SHP77 treated with DMSO at 0.1 percent for 48 hours (cell line): ENCODE data around the gene OR2T11.
"Not testable (repeated sequence)": the region's sequence is repeated elsewhere in the genome, so short reads cannot be mapped to it uniquely, and the experiment has no call there.

ENCODE experiments used
- DNase-seq: peaks from one replicate; lab custom pipeline; 2025; lab: John Stamatoyannopoulos, UW

Gene OR2T11, protein sequence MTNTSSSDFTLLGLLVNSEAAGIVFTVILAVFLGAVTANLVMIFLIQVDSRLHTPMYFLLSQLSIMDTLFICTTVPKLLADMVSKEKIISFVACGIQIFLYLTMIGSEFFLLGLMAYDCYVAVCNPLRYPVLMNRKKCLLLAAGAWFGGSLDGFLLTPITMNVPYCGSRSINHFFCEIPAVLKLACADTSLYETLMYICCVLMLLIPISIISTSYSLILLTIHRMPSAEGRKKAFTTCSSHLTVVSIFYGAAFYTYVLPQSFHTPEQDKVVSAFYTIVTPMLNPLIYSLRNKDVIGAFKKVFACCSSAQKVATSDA

DNA sequence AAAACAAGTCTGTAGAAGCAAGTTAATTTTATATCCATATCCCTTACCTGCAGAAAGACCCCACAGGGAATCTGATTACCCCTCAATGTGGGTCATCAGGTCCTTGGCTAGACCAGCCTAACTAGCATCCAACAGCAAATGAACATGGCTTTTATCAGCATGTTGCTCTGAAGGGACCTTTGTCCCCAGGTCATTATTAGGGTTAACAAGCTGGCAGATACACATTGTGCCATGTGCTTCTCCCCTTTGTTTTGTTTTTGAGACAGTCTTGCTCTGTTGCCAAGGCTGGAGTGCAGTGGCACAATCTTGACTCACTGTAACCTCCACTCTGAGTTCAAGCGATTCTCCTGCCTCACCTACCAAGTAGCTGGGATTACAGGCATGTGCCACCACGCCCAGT is at the start of gene OR2T11:
OR2T11 (minus strand) TSS at position 101 of the 400 bp plus-strand sequence. CDS start 7,963 bp downstream, outside the sequence.
- DNase-seq, result not testable (repeated sequence)

DNA sequence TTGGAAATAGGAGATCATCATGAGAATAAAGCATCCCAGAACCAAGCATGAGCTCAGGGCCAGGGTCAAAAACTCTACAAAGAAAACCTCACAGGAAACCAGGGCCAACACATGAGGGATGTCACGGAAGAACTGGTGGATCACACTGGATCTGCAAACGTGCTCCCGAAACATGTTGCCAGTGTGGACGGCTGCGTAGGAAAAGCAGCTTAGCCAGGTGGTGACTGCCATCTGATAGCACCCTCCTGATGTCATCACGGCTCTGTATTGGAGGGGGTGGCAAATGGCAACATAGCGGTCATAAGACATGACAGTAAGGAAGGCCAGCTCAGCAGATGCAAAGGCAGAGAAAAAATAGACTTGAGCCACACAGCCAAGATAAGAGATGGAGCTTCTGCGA is 46.8 kb upstream of the OR2T11 start:
- no peak for DNase-seq

DNA sequence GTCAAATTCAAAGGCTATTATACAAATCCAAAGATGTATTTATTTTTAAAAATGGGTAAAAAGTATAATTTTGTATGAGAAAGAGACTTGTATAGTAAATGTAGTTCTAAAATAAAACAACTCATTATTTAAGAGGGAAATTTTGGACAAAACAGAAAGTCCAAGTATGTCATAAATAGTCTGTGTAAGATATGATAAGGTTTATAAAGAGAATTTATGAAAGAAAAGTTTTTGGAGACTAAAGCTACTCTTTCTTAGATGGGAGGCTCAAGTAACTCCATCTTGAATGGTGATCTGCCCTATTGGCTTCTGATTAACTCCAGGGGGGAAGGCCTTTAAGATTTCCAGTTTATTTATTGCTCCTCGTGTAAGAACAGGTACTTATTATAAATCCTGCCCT is 35.1 kb upstream of the OR2T11 start:
- no peak for DNase-seq

DNA sequence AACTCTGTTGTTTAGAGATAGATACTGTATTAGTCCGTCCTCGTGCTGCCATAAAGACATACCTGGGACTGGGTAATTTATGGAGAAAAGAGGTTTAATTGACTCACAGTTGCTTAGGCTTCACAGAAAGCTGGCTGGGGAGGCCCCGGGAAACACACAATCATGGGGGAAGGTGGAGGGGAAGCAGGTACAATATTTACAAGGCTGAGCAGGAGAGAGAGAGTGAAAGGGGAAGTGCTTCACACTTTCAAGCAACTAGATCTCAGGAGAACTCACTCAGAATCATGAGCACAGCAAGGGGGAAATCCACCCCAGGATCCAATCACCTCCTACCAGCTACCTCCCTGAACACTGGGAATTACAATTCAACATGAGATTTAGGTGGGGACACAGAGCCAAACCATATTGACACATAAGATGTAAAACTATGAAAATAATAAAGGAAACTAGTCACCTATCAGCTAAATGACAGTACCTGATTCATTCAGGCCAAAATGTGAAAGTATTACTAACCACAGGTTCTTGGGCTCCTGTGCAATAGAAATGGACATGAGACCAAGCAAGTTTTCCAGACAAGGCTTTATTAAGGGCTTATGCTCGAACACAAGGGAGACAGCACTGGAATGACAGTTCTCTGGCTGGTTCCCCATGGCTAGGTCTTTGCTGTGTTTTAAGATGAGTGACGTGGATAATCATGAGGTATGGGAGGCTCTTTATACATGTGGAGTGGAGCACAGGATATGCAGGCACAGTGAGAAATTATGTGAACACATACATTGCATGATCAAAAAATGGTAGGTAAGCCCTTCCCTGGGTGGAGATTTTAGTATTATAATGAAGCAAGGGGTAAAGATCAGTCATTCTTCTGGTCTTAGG is 28.8 kb upstream of the OR2T11 start:
- DNase-seq, result not testable (repeated sequence)

DNA sequence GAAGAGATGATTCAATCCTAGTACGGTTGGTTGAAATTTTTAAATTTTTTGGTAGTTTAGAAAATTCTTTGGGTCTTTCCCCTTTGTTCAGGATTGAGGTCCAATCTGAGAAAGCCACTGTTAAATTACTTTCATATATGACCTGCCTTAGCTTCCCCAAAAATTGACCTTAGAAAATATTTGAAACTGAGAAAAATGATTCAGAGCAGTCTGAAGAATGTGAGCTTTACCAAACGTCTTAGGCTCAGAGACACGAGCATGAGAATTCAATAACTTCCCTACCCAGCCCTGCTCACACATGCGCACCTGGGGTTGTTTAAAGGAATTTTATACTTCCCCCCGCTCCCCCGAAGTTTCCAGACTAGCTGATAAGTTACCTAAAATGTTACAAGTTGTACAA is 21.9 kb upstream of the OR2T11 start:
- DNase-seq, result not testable (repeated sequence)

DNA sequence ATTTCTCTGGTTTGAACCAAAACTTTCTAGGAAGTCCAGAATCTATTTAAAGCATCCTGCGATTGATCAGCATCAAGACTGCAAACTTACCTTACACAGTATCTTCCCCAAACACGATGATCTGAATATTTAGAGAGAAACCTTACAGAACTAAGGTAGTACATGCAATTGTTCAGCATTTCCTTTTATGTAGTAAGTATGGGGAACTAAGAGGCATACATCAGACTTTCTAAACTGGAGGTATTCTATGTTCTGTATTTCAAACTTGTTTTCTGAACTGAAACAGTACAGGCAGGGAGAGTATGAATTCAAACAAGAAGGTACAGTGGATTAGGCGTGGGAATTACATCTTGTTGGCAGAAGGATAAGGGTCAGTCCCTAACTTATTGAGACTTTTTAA is 20.5 kb upstream of the OR2T11 start, which contains the start of gene OR2T27:
OR2T27 (minus strand) TSS at position 175 of the 400 bp plus-strand sequence. CDS start 4,644 bp downstream, outside the sequence.
- not testable (repeated sequence) for DNase-seq

DNA sequence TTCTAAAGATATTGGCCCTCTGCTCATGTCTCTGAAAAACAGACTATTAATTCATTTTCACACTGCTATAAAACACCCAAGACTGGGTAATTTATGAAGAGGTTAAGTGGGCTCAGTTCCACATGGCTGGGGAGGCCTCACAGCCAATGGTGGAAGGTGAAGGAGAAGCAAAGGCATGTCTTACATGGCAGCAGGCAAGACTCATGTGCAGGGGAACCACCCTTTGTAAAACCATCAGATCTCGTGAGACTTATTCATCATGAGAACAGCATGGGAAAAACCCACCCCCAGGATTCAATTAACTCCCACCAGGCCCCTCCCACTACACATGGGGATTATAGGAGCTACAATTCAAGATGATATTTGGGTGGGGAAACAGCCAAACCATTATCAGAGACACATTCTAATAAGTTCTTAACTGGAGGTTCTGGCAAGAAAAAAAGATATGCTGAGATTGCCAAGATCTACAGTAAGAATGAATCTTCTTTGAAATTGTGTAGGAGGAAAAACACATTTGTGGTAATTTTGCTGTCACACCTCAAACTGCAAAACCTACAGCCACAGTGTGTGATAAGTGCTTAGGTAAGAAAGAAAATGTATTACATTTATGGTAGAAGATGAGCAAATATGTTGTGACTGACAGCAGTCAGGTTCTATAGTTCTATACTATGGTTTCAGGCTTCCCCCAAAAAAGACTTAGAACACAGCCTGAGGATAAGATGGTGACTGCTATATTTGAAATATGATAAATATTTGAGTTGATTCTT is 14.1 kb upstream of the OR2T11 start:
- DNase-seq, result not testable (repeated sequence)

DNA sequence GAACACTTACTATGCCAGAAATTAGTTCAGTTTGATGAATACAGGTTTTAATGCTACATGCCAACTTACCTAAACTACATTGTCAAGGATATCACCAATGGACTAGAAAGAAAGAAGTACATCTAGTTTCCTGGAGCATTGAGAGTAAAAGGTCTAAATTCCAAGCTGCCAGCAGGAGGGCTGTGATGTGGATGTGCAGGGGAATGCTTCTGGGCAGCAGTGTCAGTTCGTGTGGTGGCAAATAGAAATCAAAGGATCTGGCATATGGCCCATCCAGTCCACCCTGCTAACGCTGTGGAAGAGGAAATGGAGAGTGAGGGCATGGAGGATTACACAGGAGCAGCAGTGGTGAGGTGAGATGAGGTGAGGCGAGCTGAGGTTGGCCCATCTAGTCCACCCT is 10.3 kb upstream of the OR2T11 start, which contains the start of gene OR2T35:
OR2T35 (minus strand) TSS at position 101 of the 400 bp plus-strand sequence. CDS start 6,020 bp downstream, outside the sequence.
- not testable (repeated sequence) for DNase-seq

DNA sequence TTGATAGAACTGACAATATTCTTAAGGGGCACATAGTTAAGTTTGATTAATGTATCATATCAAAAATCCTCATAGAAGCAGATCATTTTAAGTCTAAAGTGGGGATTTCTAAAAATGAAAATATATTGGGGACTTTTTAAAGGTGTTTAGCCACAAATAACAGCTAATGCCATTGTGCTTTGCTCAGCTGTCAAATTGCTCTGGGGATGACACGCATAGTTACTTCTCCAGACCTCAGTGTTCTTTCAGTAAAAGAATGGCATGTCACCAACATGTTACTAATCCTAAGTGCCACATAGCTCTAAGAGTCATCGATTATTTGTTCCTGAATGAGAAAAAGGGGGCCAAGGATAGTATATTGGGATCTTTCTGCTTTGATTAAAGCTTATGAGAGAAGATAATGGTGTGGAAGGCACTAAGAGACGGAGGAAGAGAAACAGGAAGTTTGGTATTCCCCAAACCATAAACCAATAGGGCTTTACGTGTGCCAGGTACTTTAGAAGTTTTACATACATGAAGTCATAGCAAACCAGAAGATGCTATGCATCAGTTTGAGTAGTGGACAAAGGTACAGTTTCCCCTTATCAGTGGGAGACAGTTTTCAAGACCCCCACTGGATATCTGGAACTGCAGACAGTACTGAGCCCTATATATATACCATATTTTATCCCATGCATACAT is 8.2 kb upstream of the OR2T11 start:
- DNase-seq, result not testable (repeated sequence)

DNA sequence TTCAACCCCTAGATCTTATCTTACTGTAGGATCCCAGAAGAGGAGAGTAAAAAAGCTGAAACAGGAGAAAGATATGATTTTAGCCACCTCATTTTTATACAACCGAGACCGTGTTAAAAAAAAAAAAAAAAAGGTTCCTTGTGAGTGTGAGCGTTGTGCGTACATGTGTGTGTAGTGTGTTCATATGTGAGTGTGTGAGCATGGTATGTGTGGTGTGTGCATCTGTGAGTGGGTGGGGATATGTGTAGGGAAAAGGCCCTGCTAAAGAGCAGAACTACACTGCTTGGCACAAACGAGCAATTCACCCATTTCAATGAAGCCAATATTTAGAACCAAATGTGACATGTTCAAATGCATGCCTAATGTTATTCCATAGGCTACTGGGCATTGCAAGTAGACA is 6.7 kb upstream of the OR2T11 start:
- not testable (repeated sequence) for DNase-seq

DNA sequence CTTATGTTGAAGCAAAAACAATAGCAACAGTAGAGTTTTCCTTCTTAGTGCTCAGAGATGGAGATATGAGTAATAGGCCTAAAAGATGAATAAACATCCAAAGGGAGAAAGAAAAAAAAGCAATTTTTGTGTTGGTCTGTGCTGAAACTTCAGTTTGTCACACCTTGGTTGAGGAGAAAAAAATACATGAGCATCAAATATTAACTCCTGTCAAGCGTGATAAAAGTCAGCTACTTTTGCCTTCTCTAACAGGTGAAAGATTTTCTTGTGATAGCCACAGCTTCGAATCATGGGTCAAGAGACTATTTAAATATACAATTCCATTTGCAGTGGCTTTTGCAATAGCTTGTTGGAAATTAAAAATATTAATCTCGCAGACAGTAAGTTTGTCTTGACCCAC is 6.0 kb upstream of the OR2T11 start:
- not testable (repeated sequence) for DNase-seq

DNA sequence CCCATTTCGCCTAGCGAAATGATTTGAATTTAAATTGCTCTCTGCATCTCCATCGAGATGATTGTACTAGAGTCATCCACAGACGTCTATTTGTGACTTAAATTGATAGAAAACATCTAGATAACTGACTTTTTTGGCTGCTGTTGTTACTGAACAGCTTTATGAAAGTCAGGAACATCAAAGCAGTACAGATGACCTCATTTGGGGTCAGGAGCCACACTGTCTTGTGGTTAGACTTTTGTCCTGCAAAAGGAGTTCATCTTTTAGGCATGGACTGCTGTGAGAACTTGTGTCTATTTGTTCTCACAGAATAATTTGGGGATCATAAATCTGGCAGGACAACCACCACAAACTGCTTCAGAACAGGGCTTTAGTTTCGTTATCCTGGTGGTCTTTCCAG is 4.8 kb upstream of the OR2T11 start:
- not testable (repeated sequence) for DNase-seq

DNA sequence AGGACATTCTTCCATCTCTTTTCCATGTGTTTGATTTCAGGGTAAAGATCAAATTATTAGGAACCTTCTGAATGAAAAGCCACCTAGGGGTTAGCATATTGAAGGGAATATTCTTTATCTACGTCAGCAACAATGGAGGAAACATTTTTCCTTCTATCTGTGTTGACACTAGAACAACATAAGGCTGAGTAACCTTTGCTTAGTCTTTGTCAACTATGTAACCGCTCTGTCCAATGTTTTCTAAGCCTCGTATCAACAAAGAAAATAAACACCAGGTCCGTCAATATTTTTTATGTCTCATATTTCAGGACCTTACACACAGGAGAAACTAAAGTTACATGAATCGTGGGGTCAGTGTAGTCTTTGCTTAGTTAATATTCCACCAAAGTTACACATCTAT is 1.7 kb upstream of the OR2T11 start:
- DNase-seq, result not testable (repeated sequence)

DNA sequence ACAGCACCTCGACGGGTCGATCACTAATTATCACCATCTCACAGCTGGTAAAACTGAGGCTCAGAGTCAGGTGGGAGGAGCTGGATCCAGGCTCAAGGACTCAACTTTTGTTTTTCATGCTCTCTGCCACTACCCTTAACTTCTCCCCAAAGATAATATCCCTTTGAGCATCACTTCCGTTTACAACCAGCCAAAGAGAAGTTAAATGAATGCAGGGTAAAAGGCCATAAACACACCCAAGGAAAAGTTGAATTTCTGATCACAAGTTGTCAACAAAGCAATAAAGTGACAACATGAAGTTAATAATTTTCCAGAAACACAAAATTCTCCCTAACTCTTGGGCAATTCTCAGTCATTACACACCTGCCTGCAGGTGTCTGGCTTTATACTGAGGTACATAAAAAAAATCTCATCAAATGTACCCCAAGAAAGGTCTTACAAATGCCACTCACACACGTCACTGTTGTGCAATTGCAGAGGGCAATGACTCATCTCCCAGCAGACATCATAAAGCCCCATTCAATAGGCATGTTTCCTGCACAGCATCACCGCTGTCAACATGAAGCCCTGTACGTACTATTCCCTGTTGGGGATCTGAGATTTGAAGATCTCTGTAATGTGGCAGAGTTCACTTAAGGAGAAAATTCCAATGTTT is 3.4 kb downstream of the OR2T11 start:
- DNase-seq, result no peak

DNA sequence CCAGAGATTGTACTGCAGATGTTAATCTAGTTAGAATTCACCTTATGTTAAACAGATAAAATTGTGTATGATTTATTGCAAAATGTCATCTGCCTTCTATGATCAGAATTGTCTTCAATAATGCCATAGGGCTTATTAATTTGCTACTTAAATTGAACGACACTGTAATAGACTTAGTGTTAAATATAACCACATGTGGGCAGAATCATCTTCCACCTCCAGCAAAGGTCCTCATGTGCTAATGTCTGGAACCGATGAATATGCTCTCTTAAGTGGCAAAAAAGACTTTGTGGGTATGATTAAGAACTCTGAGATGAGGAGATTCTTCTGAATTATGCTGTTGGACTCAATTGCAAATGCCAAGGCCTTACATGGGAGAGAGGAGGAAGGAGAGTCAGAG is 4.3 kb downstream of the OR2T11 start:
- no peak for DNase-seq

DNA sequence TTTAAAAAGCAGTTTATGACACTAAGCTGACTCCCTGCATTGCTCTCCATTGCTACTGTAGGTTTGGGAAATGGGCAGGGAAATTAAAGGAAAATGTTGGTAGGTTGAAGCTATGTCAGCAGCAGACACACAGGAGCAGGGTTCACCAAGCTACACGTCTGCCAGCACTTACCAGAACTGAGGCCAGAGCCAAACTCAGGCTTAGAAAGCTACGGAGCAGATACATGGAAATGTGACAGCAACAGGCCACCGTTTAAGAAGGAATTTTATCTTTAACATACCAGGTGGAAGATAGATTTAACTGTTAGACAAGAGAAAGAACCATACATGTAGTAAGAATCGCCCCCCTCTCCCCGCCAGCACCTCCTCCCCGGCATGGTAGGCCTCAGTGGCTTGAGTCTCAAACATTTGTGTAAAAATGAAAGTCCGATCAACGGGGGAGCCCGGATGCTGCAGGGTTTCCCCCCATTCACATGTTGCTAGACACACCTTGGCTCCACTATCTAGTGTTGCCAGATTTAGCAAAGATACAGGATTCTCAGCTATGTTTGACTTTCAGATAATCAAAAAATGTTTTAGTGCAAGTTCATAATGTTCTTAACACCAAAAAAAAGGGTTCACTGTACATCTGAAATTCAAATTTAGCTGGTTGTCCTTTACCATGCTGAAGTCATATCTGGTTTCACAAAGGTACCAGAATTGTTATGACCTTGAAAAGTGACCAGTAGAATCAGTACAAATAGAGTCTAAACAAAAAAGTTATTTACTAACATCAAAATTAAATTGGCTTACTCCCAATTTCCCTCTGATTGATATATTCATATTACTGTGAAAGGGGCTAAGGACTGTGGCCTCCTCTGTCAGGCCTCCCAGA is 6.7 kb downstream of the OR2T11 start:
- no peak for DNase-seq

DNA sequence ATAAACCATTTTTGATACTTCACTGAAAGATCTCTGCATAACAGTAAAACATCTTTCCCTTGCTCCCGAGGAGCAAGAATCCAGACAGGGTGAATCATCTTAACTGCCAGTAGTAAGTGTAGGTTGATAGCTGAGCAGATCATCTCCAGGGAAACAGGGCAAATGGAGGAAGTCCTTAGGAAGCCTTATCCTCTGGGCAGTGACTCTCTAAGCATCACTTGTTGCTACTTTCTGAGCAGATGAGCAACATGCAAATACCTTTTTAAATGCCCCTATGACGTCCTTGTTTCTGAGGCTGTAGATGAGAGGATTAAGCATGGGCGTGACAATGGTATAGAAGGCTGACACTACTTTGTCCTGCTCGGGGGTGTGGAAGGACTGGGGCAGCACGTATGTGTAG is 8.9 kb downstream of the OR2T11 start:
- DNase-seq, result no peak

DNA sequence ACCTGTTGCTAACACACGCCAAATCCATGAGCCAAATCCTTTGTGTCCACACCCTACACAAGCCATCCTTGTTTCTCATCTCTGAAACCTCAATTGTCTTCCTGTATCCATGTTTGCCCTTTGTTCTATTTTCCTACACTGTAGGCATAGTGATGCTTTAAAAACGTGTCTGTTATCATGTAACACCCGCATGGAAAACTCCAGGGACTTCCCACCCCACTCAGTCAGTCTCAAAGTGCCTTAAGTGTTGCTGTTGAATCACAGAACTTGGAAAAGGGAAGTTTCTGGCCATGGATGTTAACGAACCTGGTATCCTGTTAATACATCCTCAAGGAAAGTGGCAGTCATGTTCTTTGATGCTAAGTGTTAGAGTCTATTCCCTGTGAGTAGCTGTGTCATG is 9.7 kb downstream of the OR2T11 start:
- no peak for DNase-seq

DNA sequence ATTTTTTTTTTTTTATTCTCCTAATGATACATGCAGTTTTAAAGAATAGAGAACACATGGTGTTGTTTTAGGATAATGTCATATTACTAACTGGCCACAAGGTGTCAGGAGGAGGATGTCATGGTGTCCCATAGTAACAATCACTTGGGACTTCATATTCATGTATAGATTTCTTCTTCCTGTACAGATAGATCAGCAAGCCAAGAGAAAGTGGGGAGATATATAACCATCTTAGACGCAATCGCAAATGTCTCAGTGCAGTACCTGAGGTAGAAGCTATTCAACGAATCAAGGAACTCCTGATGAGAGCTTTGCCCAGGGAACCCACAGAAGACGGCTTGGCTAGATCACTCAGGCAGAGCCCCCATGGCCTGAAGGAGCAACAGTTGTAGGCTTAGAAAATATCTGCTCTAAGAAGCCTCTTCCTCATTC is 12.3 kb downstream of the OR2T11 start:
- DNase-seq, result no peak

DNA sequence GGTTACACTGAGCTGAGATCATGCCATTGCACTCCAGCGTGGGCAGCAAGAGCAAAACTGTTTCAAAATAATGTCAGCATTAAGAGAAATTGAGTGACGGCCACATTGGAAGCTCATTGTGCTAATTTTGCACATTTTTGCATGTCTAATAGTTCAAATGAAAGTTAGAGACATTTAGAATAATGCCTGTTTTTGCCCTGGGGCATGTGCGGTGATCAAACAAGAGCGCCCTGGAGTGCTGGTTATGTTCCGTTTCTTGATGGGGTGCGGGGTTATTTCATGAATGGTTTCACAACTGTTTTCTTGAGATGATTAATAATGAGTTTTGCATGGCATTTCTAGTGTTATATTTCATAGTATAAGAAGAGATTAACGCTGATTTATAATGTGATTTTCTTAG is 13.1 kb downstream of the OR2T11 start:
- no peak for DNase-seq
